MM.1S (cell line): ENCODE data around the gene CLTA.

Source experiments
- EZH2phosphoT487 ChIP-seq: fragments of 300-600 bp; sonication (generic); IDR thresholded peaks from 2 replicates; pipeline ENCODE4 v1.6.1; 2018; ENCODE audit warnings: antibody characterized with exemption, low read length
- TF ChIP-seq, protein P1 (sequence below): fragments of 300-600 bp; sonication (generic); IDR thresholded peaks from 2 replicates; pipeline ENCODE4 v1.5.1; 2016; ENCODE audit warnings: antibody characterized with exemption, low read length, mixed read lengths

DNA sequence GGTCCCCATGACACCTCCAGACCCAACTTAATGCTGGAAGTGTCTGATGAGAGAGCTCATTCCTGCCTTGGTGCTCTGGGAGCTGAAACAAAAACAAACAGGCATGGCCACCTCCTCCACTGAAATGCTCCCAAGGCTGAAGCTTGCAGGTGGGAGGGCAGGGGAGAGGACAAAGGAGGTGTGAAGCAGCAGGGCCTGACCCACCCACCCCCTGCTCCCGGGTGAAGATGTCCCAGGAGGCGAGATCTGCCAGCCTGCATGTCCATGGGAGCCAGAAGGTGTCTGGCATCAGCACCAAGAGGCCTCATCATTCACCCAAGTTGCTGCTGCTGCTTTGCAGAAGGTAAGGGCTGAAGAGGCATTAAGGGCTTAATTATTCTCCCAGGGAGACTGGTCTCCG lies 25.7 kb upstream of the CLTA start:
- TF ChIP-seq EZH2phosphoT487, result no peak
- TF ChIP-seq, protein P1, sequence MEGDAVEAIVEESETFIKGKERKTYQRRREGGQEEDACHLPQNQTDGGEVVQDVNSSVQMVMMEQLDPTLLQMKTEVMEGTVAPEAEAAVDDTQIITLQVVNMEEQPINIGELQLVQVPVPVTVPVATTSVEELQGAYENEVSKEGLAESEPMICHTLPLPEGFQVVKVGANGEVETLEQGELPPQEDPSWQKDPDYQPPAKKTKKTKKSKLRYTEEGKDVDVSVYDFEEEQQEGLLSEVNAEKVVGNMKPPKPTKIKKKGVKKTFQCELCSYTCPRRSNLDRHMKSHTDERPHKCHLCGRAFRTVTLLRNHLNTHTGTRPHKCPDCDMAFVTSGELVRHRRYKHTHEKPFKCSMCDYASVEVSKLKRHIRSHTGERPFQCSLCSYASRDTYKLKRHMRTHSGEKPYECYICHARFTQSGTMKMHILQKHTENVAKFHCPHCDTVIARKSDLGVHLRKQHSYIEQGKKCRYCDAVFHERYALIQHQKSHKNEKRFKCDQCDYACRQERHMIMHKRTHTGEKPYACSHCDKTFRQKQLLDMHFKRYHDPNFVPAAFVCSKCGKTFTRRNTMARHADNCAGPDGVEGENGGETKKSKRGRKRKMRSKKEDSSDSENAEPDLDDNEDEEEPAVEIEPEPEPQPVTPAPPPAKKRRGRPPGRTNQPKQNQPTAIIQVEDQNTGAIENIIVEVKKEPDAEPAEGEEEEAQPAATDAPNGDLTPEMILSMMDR, result no peak
